Mucosa of stomach (tissue), 1 donor: Measurements from ENCODE around the gene DIS3.
"Not testable (repeated sequence)": the region's sequence is repeated elsewhere in the genome, so short reads cannot be mapped to it uniquely, and the experiment has no call there.

Experiments
- H3K27me3 ChIP-seq: one replicate; pipeline ENCODE4 v1.7.0; 2013; ENCODE audit warnings: mild to moderate bottlenecking, low read length; ENCODE audit not compliant: control insufficient read depth, insufficient read depth
- H3K36me3 ChIP-seq: one replicate; pipeline ENCODE4 v1.7.0; 2013; ENCODE audit warnings: low read length; ENCODE audit not compliant: control insufficient read depth, insufficient read depth
- H3K4me1 ChIP-seq: one replicate; pipeline ENCODE4 v1.7.0; 2013; ENCODE audit warnings: mild to moderate bottlenecking, low read length; ENCODE audit not compliant: control insufficient read depth, insufficient read depth
- H3K4me3 ChIP-seq: one replicate; pipeline ENCODE4 v1.7.0; 2013; ENCODE audit warnings: low read length
- H3K9ac ChIP-seq: one replicate; pipeline ENCODE4 v1.7.0; 2013; ENCODE audit warnings: mild to moderate bottlenecking, low read length, moderate library complexity
- H3K9me3 ChIP-seq: one replicate; pipeline ENCODE4 v1.7.0; 2013; ENCODE audit warnings: mild to moderate bottlenecking, low read length, moderate library complexity; ENCODE audit not compliant: control insufficient read depth
- donor health status: Pancreatic carcinoma.

Gene DIS3

GRCh38 chr13:72792640-72793039, 10.9 kb upstream of the DIS3 start:
- no peak overlapping the region for H3K9ac ChIP-seq
- H3K4me1 ChIP-seq, result no peaks in the 10 kb centered on the region
- H3K27me3 ChIP-seq, result no peaks in the 10 kb centered on the region
- no peak overlapping the region for H3K4me3 ChIP-seq
- no peaks in the 10 kb centered on the region for H3K9me3 ChIP-seq
- H3K36me3 ChIP-seq, result no peaks in the 10 kb centered on the region

- no peak overlapping the region for H3K4me3 ChIP-seq
- H3K9ac ChIP-seq, result no peak overlapping the region
- H3K36me3 ChIP-seq, result no peaks in the 10 kb centered on the region
- H3K4me1 ChIP-seq, result no peaks in the 10 kb centered on the region
- H3K27me3 ChIP-seq, result no peaks in the 10 kb centered on the region
- no peaks in the 10 kb centered on the region for H3K9me3 ChIP-seq
Measured at GRCh38 chr13:72788831-72789230, 7.1 kb upstream of the DIS3 start.

GRCh38 chr13:72784679-72785078, 3.0 kb upstream of the DIS3 start:
- H3K36me3 ChIP-seq, H3K27me3 ChIP-seq, H3K4me3 ChIP-seq, H3K9ac ChIP-seq, H3K4me1 ChIP-seq, H3K9me3 ChIP-seq: not testable (repeated sequence)

GRCh38 chr13:72782717-72783116, 1.0 kb upstream of the DIS3 start:
- no peaks in the 10 kb centered on the region for H3K9me3 ChIP-seq
- no peaks in the 10 kb centered on the region for H3K36me3 ChIP-seq
- H3K4me3 ChIP-seq, result peak overlapping the region; percentile 90
- H3K4me1 ChIP-seq, result no peaks in the 10 kb centered on the region
- H3K9ac ChIP-seq, result peak overlapping the region; percentile 87
- H3K27me3 ChIP-seq, result no peaks in the 10 kb centered on the region

- Histone ChIP-seq H3K36me3 (peaks cover 4% of the 10 kb centered on the region), H3K4me1 (no peaks in the 10 kb centered on the region)
Measured at GRCh38 chr13:72774019-72774418, 7.7 kb downstream of the DIS3 start.

GRCh38 chr13:72763411-72763810, 18.3 kb downstream of the DIS3 start:
- Histone ChIP-seq H3K9me3 (no peaks in the 10 kb centered on the region), H3K9ac (no peak overlapping the region), H3K4me3 (no peak overlapping the region), H3K4me1 (no peaks in the 10 kb centered on the region), H3K27me3 (no peaks in the 10 kb centered on the region), H3K36me3 (peaks cover 3% of the 10 kb centered on the region)

More at GRCh38 chr13:72774019-72774418, 7.7 kb downstream of the DIS3 start:
- Histone ChIP-seq H3K27me3 (no peaks in the 10 kb centered on the region), H3K9me3 (no peaks in the 10 kb centered on the region), H3K4me3 (no peak overlapping the region), H3K9ac (no peak overlapping the region)

- Histone ChIP-seq H3K9me3 (no peaks in the 10 kb centered on the region), H3K9ac (no peak overlapping the region), H3K4me1 (no peaks in the 10 kb centered on the region), H3K27me3 (no peaks in the 10 kb centered on the region), H3K4me3 (no peak overlapping the region), H3K36me3 (no peaks in the 10 kb centered on the region)
Measured at GRCh38 chr13:72760189-72760588, 21.5 kb downstream of the DIS3 start.

GRCh38 chr13:72757792-72758535, 23.7 kb downstream of the DIS3 start:
- Histone ChIP-seq H3K4me1 (no peaks in the 10 kb centered on the region), H3K27me3 (no peaks in the 10 kb centered on the region), H3K9me3 (no peaks in the 10 kb centered on the region), H3K36me3 (no peaks in the 10 kb centered on the region), H3K9ac (no peak overlapping the region), H3K4me3 (no peak overlapping the region)

GRCh38 chr13:72754111-72754510, 27.6 kb downstream of the DIS3 start:
- no peak overlapping the region for H3K4me3 ChIP-seq
- H3K36me3 ChIP-seq, result no peaks in the 10 kb centered on the region
- H3K9ac ChIP-seq, result no peak overlapping the region
- H3K4me1 ChIP-seq, result no peaks in the 10 kb centered on the region
- no peaks in the 10 kb centered on the region for H3K27me3 ChIP-seq
- H3K9me3 ChIP-seq, result no peaks in the 10 kb centered on the region

- H3K36me3 ChIP-seq, result peaks cover 6% of the 10 kb centered on the region
- H3K27me3 ChIP-seq, result no peaks in the 10 kb centered on the region
- H3K4me3 ChIP-seq, result no peak overlapping the region
- H3K9ac ChIP-seq, result no peak overlapping the region
- H3K9me3 ChIP-seq, result no peaks in the 10 kb centered on the region
- H3K4me1 ChIP-seq, result no peaks in the 10 kb centered on the region
Measured at GRCh38 chr13:72751220-72751619, 30.5 kb downstream of the DIS3 start.

GRCh38 chr13:72745260-72745659, 36.4 kb downstream of the DIS3 start:
- Histone ChIP-seq H3K27me3 (no peaks in the 10 kb centered on the region), H3K4me1 (no peaks in the 10 kb centered on the region), H3K36me3 (peaks cover 7% of the 10 kb centered on the region), H3K9ac (no peak overlapping the region), H3K4me3 (no peak overlapping the region), H3K9me3 (no peaks in the 10 kb centered on the region)

GRCh38 chr13:72740015-72740414, 41.7 kb downstream of the DIS3 start:
- H3K36me3 ChIP-seq, result no peaks in the 10 kb centered on the region
- H3K9me3 ChIP-seq, result no peaks in the 10 kb centered on the region
- no peaks in the 10 kb centered on the region for H3K4me1 ChIP-seq
- H3K4me3 ChIP-seq, result no peak overlapping the region
- H3K27me3 ChIP-seq, result no peaks in the 10 kb centered on the region
- H3K9ac ChIP-seq, result no peak overlapping the region

GRCh38 chr13:72737033-72737432, 44.7 kb downstream of the DIS3 start:
- Histone ChIP-seq H3K4me3 (no peak overlapping the region), H3K4me1 (no peaks in the 10 kb centered on the region), H3K36me3 (no peaks in the 10 kb centered on the region), H3K9ac (no peak overlapping the region), H3K27me3 (no peaks in the 10 kb centered on the region), H3K9me3 (no peaks in the 10 kb centered on the region)
